ELR (cell line): ENCODE measurements around the gene ATG13.
A peak's percentile ranks its signal among the peaks of the same experiment; 100 is the strongest.

Source experiments
- DNase-seq: peaks from one replicate; pipeline ENCODE4 v3.0.0-alpha.2; 2015; ENCODE audit warnings: low read depth

The ATG13 gene

DNA sequence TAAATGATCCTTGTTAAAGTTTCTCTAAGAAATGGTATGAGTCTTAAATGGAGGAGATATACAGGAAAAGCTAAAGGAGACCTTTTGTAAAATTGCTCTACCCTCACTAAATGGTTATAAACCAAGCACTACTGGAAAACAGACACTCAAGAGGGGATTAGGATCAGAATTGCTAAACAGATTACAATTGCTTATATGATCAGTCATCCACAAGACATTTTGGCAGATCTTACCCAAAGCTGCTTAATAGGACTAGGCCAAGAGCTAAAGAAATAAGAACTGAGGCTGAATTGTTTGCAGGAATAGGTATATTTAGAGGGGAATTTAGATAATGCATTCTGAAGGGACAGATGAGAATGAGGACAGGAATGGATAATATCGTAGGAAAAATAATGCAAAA lies 9.8 kb upstream of the ATG13 start:
- DNase-seq: no peak

DNA sequence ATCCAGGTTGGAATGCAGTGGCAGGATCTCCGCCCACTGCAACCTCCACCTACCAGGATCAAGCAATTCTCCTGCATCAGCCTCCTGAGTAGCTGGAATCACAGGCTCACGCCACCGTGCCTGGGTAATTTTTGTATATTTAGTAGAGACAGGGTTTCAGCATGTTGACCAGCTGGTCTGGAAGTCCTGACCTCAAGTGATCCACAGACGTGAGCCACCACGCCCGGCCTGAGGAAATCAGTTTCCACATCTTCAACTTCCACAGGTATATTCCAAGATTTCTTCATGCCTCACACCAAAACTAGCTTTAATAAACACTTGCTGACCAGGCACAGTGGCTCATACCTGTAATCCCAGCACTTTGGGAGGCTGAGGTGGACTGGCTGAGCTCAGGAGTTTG lies 8.0 kb upstream of the ATG13 start:
- no peak for DNase-seq

DNA sequence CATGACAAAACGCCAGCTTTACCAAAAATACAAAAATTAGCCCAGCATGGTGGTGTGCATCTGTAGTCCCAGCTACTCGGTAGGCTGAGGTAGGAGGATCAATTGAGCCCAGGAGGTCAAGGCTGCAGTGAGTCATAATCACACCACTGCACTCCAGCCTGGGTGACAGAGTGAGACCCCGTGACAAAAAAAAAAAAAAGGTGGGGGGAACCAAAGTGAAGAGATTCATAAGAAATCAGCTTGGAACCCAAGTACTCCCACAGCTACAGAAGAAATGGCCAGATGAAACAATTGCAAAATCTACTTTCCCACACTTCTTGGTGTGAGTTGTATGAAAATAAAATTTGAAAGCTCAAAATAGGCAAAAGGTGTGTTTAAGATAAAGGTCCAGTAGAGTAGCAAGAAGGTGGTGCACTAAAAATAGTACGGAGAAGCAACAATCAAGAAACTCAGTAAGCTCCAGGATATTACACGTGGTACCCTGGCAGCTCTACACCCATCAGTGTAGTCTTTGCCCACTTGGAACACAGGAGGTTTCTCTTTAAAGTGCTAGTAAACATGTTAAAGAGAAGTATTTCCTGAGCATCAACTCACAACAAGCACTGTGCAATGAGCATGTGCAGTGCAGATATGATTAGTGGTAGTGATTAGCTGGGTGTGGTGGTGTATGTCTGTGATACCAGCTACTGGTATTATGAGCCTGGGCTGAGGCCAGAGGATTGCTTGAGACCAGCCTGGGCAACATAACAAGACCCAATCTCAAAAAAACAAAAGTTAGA lies 5.6 kb upstream of the ATG13 start:
- DNase-seq: no peak

- no peak for DNase-seq
Observed at GRCh38 chr11:46612326-46612725, 5.0 kb upstream of the ATG13 start.

DNA sequence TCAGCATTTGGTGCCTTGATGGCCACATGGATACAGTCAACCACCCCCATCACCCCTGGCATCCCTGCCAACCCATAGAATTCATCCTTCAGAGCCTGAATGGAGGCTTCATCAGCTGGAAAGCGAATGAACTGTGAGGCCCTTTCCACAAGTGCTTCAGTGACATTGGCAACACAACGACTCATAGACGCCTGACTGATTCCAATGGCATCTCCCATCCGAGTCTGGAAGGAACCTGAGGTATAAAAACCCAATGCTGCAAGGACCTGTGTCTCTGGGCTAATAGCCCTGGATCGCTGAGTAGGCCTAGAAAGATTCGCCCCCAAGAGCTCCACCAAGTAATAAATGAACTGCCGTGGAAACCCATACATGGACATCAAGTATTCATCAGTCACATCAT lies 1.6 kb upstream of the ATG13 start:
- peak; percentile 74 for DNase-seq

DNA sequence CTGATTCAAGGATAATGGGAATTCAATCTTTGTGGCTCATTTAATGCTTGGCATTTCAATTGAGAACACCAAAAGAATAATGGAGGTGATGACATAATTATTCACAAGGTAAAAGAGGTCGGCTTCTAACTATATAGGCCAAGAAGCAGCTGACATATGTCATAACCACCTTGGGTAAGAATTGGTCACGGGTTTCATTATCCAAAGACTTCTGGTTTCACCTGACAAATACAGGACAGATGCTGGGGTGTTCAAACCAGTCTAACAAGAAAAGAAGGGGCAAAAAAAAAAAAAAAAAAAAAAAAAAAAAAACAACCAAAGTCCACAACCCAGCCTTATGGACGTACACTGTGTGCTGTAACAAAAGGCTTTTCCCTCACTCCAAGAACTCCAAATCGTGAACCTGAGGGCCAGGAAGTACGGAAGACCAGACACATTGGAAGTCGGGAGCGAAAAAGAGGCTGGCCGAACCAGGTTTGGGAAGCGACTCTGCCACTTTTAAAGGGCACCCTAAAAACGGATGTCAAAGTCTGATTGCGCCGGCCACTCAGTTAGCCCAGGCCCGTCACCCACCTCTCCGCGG lies 711 bp upstream of the ATG13 start:
- peak; percentile 32 for DNase-seq

- peak; percentile 11 for DNase-seq
Observed at GRCh38 chr11:46617972-46618314, 590 bp downstream of the ATG13 start.

GRCh38 chr11:46618837-46619236 lies 1.5 kb downstream of the ATG13 start:
- DNase-seq: peak; percentile 9

- DNase-seq: no peak
Observed at GRCh38 chr11:46625406-46625805, 8.1 kb downstream of the ATG13 start.

- DNase-seq: no peak
Observed at GRCh38 chr11:46628961-46629360, 11.6 kb downstream of the ATG13 start.

DNA sequence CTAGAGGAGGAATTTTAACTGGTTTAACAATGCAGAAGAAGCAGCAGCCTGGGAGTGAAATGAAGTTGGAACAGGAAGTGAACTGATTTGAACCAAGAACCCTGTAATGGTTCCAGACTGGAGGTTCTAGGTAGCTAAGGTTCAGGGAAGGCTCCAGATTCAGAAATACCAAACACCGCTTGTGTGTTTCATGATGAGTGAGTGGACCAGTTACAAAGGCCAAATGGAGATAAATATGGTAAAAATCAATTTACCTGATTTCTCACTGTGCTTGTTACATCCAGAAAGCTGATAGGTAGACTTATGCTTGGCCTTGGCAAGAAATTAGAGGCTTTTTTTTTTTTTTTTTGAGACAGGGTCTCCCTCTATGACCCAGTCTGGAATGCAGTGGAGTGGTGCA lies 12.9 kb downstream of the ATG13 start:
- DNase-seq: no peak

- DNase-seq: no peak
Observed at GRCh38 chr11:46631676-46632075, 14.3 kb downstream of the ATG13 start.

GRCh38 chr11:46632502-46632901 lies 15.1 kb downstream of the ATG13 start:
- no peak for DNase-seq

DNA sequence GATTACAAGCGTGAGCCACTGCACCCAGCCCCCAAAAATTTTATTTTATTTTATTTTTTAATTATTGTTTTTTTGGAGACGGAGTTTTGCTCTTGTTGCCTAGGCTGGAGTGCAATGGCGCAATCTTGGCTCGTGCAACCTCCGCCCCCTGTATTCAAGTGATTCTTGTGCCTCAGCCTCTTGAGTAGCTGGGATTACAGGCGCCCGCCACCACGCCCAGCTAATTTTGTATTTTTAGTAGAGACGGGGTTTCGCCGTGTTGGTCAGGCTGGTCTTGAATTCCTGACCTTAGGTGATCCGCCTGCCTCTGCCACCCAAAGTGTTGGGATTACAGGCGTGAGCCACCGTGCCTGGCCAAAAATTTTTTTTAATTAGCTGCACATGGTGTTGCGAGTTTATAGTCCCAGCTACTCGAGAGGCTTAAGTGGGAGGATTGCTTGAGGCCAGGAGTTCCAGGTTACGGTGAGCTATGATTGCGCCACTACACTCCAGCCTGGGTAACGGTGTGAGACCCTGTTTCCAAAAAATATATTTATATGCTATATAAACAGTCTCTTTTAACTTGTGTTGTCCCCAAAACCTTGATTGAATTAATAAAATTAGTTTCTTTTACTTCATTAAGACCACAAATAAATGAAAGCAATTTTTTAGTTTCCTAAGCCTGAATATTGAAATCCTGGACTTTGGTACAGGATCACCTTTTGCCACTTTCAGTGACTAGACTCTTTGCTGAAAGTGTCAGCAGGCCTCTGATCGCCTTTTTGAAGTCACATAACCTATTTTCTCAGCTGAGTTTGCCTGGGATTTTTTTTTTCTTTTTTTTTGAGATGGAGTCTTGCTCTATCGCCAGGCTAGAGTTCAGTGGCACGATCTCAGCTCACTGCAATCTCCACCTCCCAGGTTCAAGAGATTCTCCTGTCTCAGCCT lies 16.2 kb downstream of the ATG13 start:
- no peak for DNase-seq

- DNase-seq: no peak
Observed at GRCh38 chr11:46635557-46636139, 18.3 kb downstream of the ATG13 start.

DNA sequence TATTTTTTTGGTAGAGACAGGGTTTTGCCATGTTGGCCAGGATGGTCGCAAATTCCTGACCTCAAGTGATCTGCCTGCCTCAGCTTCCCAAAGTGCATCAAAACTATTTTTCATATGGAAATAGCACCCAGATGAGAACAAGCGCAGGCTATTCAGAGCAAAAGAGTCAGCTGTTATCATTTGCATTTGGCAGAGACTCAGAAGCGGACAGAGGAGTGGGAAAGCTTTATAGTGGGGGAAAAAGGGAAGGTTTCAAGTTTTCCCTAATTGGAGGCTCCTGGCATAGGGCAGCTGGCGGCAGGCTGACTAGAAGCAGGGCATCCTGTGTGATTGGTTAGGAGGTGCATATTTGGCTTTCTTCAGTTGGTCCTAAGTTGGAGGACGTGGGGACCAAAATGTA lies 20.2 kb downstream of the ATG13 start:
- no peak for DNase-seq

- DNase-seq: no peak
Observed at GRCh38 chr11:46639197-46639839, 22.0 kb downstream of the ATG13 start.

DNA sequence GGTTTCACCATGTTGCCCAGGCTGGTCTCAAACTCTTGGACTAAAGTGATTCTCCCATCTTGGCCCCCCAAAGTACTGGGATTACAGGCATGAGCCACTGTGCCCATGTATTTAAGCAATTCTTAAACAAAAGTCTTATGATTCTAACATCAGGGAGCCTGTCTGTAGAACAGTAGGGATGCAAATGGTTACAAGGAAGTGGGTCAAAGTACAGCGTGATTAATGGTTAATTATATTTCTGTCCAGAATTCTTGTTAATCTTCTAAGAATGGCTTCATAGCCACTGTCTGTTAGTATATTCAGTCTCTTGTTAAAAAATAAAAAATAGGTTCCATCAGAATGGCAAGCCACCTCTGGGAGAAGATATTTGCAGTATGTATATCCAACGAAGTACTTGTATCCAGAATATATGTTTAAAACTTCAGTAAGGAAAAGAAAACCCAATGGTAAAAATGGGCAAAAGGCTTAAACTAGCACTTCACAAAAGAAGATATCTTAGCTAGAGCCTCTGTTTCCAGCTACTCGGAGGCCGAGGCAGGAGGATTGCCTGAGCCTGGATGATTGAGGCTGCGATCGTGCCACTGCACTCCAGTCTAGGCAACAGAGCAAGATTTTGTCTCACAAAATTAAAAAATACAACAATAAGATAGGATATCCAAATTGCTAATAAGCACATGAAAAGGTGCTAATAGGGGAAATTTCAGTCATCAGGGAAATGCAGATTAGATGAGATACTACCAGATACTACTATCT lies 22.9 kb downstream of the ATG13 start:
- no peak for DNase-seq

DNA sequence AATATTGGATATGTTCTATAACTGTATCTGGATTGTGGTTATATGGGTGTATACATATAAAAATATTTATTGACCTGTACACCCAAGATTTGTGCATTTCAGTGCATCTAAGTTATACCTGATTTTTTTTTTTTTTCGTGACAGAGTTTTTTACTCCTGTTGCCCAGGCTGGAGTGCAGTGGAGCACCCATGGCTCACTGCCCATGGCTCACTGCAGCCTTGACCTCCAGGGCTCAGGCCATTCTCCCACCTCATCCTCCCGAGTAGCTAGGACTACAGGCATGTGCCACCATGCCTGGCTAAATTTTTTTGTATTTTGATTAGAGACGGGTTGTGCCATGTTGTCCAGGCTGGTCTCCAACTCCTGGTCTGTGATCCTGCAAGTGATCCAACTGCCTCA lies 24.3 kb downstream of the ATG13 start:
- no peak for DNase-seq

DNA sequence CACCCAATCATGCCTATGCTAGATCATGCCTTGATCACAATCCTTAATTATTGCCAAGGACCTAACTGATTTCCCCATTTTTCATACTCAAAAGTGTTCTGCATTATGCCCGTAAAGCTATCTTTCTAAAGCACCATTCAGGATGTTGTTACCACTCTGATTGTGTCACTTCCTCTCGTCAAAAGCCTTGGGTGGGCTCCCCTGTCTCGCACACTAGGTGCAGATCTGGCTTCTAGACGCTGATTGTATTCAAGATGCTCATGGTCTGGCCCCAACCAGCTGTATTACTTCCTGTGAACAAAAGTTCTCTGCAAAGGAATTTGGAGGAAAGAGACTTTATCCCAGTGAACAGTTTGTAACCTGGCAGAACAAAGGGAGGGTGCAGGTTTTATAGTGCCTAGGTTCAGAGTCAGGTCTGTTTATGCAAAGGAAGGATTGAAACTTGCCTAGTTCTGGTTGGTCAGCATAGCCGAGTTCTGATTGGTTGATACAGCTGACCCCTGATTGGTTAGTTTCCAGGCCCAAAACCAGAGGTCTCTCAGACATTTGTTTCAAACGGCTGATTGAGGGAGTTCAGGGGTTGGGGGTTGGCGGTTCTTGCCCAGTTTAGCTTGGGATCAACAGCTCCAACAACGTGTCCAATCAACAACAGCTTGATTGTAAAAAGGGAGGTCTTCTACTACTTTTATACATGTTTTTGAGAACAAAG lies 25.4 kb downstream of the ATG13 start:
- DNase-seq: no peak

DNA sequence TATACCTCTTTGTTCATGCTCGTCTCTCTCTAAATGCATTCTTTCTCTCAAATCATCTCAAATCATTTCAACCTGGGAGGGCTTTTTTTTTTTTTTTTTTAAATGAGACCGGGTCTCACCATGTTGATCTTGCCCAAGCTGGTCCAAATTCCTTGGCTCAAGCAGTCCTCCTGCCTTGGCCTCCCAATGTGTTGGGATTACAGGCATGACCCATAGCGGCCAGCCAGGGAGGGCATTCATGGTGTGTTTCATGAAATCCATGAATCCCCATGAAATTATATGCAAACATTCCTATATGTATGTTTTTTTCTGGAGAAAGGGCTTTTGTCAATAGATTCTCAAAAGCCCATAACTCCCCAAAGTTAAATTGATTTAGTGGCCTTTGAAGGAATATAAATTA lies 26.2 kb downstream of the ATG13 start:
- no peak for DNase-seq
